GM12875 (cell line): ENCODE results near the gene P2RY6.

ENCODE experiments used
- H3K4me3 ChIP-seq: one replicate; pipeline ENCODE4 v1.5.1; 2011; ENCODE audit warnings: low read depth, low read length, control low read depth
- CTCF ChIP-seq: IDR thresholded peaks from 2 replicates; pipeline ENCODE4 v1.5.1; 2011; ENCODE audit warnings: low read depth, mild to moderate bottlenecking, control low read depth, inconsistent platforms, low read length, moderate library complexity, borderline replicate concordance; ENCODE audit not compliant: insufficient read depth

P2RY6 gene

DNA sequence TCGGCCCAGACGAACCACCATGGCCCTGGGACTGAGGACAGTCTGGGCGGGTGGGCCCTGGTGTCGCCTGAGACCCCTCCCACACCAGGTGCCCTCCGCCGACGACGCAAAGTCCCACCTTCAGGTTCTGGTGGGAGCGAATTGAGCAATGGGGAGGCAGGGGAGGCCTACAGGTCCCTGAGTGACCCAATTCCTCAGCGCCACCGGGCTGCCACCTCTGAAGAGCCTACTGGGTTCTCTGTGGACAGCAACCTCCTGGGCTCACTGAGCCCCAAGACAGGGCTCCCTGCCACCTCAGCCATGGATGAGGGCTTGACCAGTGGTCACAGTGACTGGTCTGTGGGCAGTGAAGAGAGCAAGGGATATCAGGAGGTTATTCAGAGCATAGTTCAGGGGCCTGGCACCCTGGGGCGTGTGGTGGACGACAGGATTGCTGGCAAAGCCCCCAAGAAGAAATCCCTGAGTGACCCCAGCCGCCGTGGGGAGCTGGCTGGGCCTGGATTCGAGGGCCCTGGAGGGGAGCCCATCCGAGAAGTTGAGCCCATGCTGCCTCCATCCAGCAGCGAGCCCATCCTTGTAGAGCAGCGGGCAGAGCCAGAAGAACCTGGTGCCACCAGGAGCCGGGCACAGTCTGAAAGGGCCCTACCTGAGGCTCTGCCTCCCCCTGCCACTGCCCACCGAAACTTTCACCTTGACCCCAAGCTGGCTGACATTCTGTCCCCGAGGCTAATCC lies 38.7 kb downstream of the P2RY6 start:
- H3K4me3 ChIP-seq: no peak overlapping the region
- no peak for TF ChIP-seq CTCF

DNA sequence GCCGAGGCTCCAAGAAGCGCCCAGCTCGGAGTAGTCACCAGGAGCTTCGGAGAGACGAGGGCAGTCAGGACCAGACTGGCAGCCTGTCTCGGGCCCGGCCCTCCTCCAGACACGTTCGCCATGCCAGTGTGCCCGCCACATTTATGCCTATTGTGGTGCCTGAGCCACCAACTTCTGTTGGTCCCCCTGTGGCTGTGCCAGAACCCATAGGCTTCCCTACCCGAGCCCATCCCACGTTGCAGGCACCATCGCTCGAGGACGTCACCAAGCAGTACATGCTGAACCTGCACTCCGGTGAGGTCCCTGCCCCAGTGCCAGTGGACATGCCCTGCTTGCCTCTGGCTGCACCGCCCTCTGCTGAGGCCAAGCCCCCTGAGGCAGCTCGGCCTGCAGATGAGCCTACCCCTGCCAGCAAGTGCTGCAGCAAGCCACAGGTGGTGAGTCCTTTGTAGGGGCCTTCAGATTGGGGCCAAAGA lies 39.3 kb downstream of the P2RY6 start:
- H3K4me3 ChIP-seq: no peak overlapping the region
- TF ChIP-seq CTCF: no peak

DNA sequence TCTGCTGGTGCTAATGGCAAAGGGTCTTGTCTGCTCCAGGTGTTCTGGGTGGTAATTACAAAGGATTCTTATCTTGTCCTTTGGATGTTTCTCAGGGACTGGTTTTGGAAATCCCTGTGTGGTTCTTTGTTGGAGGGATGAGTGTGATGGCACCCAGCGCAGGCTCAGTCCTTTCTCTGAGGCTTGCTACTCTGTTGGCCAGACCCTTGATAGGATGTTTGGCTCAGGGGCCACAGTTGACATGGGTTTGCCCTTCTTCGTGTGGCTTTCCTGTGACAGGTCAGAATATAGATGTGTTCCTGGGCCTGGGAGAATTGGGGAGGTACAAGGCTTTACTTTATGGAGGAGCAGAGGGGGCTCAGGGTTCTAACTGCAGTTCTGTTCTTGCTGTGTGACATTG lies 39.9 kb downstream of the P2RY6 start:
- H3K4me3 ChIP-seq: peak overlapping the region; percentile 3

DNA sequence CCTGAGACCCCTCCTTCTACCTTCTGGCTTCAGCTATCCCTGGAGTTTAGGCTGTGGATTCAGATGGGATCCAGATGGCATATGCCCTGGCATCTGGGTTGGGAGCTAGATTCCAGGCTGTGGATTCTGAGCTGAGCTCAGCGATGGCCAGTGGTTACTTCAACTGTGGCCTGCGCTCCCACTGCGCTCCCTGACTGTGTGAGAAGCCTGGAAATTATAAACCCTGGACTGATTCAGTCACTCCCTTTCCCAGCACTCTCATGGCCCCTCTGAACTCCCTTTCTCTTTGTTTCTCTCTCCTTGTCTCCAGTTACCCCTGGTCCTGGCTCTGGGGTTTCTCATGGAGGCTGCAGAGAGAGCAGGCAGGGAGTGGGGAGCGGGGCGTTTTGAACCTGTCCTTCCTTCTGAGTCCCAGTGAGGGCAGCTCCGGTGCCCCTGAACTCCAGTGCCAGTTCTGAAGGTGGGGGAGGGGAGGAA lies 40.8 kb downstream of the P2RY6 start:
- TF ChIP-seq CTCF: no peak
- peak overlapping the region; percentile 14 for H3K4me3 ChIP-seq

More for the DNA sequence above, 39.9 kb downstream of the P2RY6 start:
- no peak for TF ChIP-seq CTCF

DNA sequence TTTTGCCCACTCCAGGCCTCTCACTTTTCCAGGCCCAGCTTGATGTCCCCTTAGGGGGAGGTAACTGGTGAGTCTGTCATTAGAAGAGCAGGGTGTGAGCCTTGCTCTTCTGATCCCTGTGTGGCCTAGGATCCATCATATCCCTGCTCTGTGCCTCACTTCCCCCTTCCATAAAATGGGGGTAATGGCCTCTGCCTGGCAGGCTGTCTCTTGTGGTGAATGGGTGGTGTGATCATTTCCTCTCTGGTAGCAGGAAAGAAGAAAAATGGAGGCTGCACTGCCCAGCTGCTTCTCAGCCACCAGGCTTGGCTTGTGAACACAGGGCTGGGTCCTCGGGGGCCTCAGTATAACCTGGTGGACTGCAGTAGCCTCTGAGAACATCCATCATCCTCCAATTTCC lies 41.5 kb downstream of the P2RY6 start:
- no peak for TF ChIP-seq CTCF
- H3K4me3 ChIP-seq: no peak overlapping the region

GRCh38 chr11:73314117-73314961 lies 42.2 kb downstream of the P2RY6 start:
- H3K4me3 ChIP-seq: no peak overlapping the region

More at GRCh38 chr11:73314117-73314961, 42.2 kb downstream of the P2RY6 start:
- TF ChIP-seq CTCF: no peak
